Measurements from ENCODE around the gene HLTF.

GRCh38 chr3:149038322-149038721 lies 48.0 kb downstream of the HLTF start:
- TF ChIP-seq EZH2 (IDR thresholded peaks at IDR 0.05; ENCODE audit: borderline replicate concordance, insufficient read depth, low read depth, low read length, poor library complexity, severe bottlenecking) (no peak), CTCF (IDR thresholded peaks at IDR 0.05) (no peak)
